Common myeloid progenitor, CD34-positive (primary cell): ENCODE measurements around the gene ZNF665.
"Not testable (repeated sequence)": the region's sequence is repeated elsewhere in the genome, so short reads cannot be mapped to it uniquely, and the experiment has no call there.

ENCODE experiments used
- CTCF ChIA-PET: fragments of 350-600 bp; sonication (Branson Sonifier 250); formaldehyde crosslinking; loops from one replicate; lab custom pipeline; 2021; ENCODE audit warnings: antibody characterized with exemption; lab: Charles Lee
- POLR2A ChIA-PET: fragments of 350-600 bp; sonication (Branson Sonifier 250); formaldehyde crosslinking; loops from one replicate; lab custom pipeline; 2021; ENCODE audit warnings: antibody characterized with exemption; lab: Charles Lee
- DNase-seq, 3 donors: peaks; one replicate each; pipeline versions ENCODE4 v3.0.0 to v3.0.0-alpha.2; 2013
- H3K27ac ChIP-seq, 2 experiments: 1 replicate in 1 of 2; 2 replicates in 1 of 2; pipeline ENCODE4 v1.7.0; 2013; ENCODE audit warnings: inconsistent platforms in 2 of 2, low read length in 2 of 2, mild to moderate bottlenecking in 2 of 2, low read depth in 1 of 2, moderate library complexity in 1 of 2; ENCODE audit not compliant: severe bottlenecking in 2 of 2, insufficient read depth in 1 of 2, poor library complexity in 1 of 2
- H3K27me3 ChIP-seq, 5 experiments: replicated peaks in 2 of 5; 1 replicate in 3 of 5; 2 replicates in 2 of 5; pipeline versions ENCODE4 v1.6.1 to v1.7.0; 2013; ENCODE audit warnings: low read length in 4 of 5, mild to moderate bottlenecking in 2 of 5, moderate library complexity in 2 of 5, inconsistent platforms in 1 of 5; ENCODE audit not compliant: insufficient read depth in 5 of 5, control insufficient read depth in 4 of 5
- H3K36me3 ChIP-seq, 4 experiments: 1 replicate in 2 of 4; 2 replicates in 2 of 4; pipeline versions ENCODE4 v1.6.1 to v1.7.0; 2013; ENCODE audit warnings: low read length in 3 of 4, control low read depth in 1 of 4, mild to moderate bottlenecking in 1 of 4; ENCODE audit not compliant: control insufficient read depth in 4 of 4, insufficient read depth in 4 of 4
- H3K4me1 ChIP-seq, 4 experiments: 1 replicate in 3 of 4; 2 replicates in 1 of 4; pipeline versions ENCODE4 v1.6.1 to v1.7.1; 2013; ENCODE audit warnings: low read length in 3 of 4, mild to moderate bottlenecking in 3 of 4, control low read depth in 1 of 4, inconsistent platforms in 1 of 4, moderate library complexity in 1 of 4; ENCODE audit not compliant: control insufficient read depth in 4 of 4, insufficient read depth in 4 of 4; ENCODE audit errors: control extremely low read depth in 1 of 4
- H3K4me3 ChIP-seq, 7 experiments: 1 replicate in 4 of 7; 2 replicates in 3 of 7; pipeline versions ENCODE4 v1.5.1 to v1.7.0; 2013; ENCODE audit warnings: mild to moderate bottlenecking in 7 of 7, low read length in 6 of 7, moderate library complexity in 6 of 7, inconsistent platforms in 2 of 7, low read depth in 2 of 7, control low read depth in 1 of 7; ENCODE audit not compliant: insufficient read depth in 4 of 7, control insufficient read depth in 1 of 7; ENCODE audit errors: extremely low read depth in 1 of 7
- H3K9me3 ChIP-seq, 5 experiments: 1 replicate in 4 of 5; 2 replicates in 1 of 5; pipeline versions ENCODE4 v1.6.1 to v1.7.1; 2013; ENCODE audit warnings: low read length in 4 of 5, mild to moderate bottlenecking in 2 of 5, inconsistent platforms in 1 of 5, low read depth in 1 of 5, moderate library complexity in 1 of 5; ENCODE audit not compliant: control insufficient read depth in 4 of 5, insufficient read depth in 2 of 5; ENCODE audit errors: control extremely low read depth in 1 of 5
- WGBS: methylation state at CpG from one replicate; pipeline ENCODE4 v1.1.5; 2013; ENCODE audit not compliant: insufficient coverage; 5-methylcytosine and 5-hydroxymethylcytosine counted together

The ZNF665 gene

DNA sequence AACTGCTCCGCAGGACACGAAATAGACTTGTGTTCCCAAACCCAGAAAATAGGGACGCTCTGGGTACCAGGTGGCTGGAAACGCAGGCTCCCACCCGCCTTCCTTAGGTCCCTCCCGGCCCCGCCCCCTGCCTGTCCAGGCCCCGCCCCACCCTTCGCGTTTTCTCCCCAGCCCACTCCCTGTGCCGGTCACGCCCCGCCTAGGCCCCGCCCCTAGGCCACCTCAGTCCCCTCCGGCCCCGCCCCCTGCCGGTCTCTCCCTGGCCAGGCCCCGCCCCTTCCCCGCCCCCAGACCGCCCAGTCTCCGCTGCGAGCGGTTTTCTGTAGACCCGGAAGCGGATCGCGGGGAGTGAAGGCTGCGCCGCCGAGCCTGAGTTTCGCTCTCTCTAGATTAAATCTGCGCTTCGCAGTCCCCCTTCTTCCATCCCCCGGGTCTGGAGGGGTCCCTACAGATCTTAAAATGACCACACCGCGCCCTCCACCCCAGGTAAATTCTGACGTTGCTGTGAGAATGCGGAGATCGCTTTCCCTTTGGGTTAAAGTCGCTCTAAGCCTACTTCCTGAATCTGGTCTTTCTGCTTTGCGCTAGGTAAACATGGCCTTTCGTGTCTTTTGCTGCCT, 3.7 kb upstream of the ZNF665 start:
- POLR2A ChIA-PET = no interaction called here
- Histone ChIP-seq H3K27ac (peak overlapping the region; percentile 81 to 94), H3K36me3 (peaks cover 0 to 22% (median 9%) of the 10 kb centered on the region in 4 experiments), H3K4me1 (peaks cover 3 to 33% (median 13%) of the 10 kb centered on the region in 4 experiments), H3K9me3 (peaks cover 0 to 43% (median 23%) of the 10 kb centered on the region in 5 experiments), H3K4me3 (peak overlapping the region; percentile 86 to 98 (median 95)), H3K27me3 (no peaks in the 10 kb centered on the region)
- 3% methylated on average over 19 of the region's 42 CpGs for WGBS
- peak; percentile 90 to 96 (median 95) for DNase-seq
- CTCF ChIA-PET = no interaction called here

DNA sequence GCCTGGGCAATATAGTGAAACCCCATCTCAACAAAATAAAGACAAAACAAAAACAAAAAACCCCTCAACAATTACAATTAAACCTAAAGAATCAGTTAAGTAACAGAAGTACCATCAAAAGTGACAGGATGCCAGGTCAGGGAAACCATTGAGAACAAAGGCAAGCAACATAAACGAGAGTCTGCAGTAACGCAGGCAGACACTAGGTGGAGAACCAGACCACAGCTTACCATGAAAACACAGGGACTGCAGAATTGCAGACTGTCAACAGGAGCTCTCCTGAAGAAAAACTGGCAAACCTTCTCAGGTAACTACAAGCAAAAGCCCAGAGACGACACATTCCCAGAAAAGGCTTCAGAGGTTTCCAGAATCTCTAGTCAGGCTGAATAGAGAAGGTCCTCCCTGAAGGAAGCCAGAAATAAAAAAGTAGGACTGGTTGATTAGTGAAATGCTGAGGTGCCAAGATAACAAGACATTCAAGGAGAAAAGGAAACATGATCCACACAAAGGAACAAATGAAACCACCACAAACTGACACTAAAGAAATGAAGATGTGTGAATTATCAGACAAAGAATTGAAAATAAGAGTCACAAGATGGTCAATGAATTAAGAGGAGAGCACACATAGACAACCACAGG, 2.2 kb upstream of the ZNF665 start:
- POLR2A ChIA-PET = no interaction called here
- Histone ChIP-seq H3K4me1 (peaks cover 3 to 34% (median 13%) of the 10 kb centered on the region in 4 experiments), H3K27ac (no peak overlapping the region), H3K36me3 (peaks cover 0 to 17% (median 11%) of the 10 kb centered on the region in 4 experiments), H3K9me3 (peaks cover 0 to 40% (median 13%) of the 10 kb centered on the region in 5 experiments), H3K27me3 (no peaks in the 10 kb centered on the region), H3K4me3 (peak overlapping the region in 1 of 7 experiments; percentile 1)
- DNase-seq = peak; percentile 84 to 92 (median 90)
- 0% methylated on average over 3 of the region's 3 CpGs for WGBS
- CTCF ChIA-PET = interaction anchor here (0.6 to 2.0 kb wide), 6 partner anchors 10 to 321 kb away, joined by 3 to 5 read pairs (median 3); no protein-coding TSS in a partner anchor

DNA sequence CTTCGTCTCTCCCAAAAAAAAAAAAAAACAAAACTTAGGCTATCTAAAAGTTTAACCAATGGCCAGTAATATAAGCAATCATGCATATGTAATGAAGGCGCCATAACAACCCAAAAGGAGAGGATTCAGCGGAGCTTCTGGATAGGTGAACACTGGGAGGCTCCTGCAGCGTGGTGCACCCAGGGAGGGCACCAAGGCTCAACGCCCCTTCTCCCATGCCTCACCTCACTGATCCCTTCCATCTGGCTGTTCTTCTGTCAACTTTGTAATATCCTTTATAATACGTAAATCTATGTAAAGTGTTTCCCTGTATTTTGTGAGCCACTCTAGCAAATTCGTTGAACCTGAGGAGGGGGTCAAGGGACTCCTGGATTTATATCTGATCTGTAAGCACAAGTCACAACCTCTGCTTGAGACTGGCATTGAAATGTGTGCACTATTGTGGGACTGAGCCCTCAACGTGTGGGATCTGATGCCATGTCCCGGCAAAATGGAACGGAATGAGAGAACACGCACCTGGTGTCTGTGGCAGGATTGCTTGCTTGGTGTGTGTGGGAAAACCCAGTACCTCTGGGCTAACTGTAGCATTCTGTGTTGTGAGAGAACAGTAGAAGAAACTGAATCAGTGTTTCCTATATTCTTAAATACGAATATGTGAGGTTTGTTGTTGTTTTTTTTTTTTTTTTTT, 521 bp upstream of the ZNF665 start:
- H3K36me3 ChIP-seq = peaks cover 0 to 11% (median 7%) of the 10 kb centered on the region in 4 experiments
- H3K4me1 ChIP-seq = peaks cover 3 to 34% (median 13%) of the 10 kb centered on the region in 4 experiments
- DNase-seq = no peak
- H3K4me3 ChIP-seq = peak overlapping the region in 6 of 7 experiments; percentile 53 to 92 (median 89)
- WGBS = 75% methylated on average over 7 of the region's 12 CpGs
- no peak overlapping the region for H3K27ac ChIP-seq
- ChIA-PET CTCF (interaction anchor here (0.6 to 2.0 kb wide), 3 partner anchors 13 to 396 kb away, joined by 3 to 5 read pairs (median 3); no protein-coding TSS in a partner anchor), POLR2A (no interaction called here)
- H3K9me3 ChIP-seq = peaks cover 0 to 34% (median 0%) of the 10 kb centered on the region in 5 experiments
- no peaks in the 10 kb centered on the region for H3K27me3 ChIP-seq

DNA sequence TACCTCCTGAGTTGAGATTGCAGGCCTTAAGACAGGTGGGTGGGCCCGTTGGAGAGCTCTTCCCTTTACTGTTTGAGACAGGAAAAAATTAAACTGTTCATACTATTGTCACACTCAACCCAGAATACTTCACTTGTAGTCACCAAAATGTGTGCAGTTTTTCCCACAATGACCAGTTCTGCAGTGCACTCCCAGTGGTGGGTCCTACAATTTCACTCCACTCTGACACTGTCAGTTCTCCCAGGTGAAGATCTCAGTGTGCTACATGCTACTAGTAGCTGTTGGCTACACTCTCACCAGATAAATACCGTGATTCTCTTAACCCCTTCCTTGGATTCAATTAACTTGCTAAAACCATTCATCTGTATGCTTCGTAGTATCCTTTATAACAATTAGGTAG, 2.9 kb downstream of the ZNF665 start:
- no peak for DNase-seq
- no peak overlapping the region for H3K4me3 ChIP-seq
- ChIA-PET POLR2A (no interaction called here), CTCF (no interaction called here)
- peaks cover 0 to 11% (median 7%) of the 10 kb centered on the region in 4 experiments for H3K36me3 ChIP-seq
- H3K27ac ChIP-seq = no peak overlapping the region
- H3K27me3 ChIP-seq = no peaks in the 10 kb centered on the region
- peaks cover 0 to 24% (median 0%) of the 10 kb centered on the region in 5 experiments for H3K9me3 ChIP-seq
- peaks cover 2 to 17% (median 9%) of the 10 kb centered on the region in 4 experiments for H3K4me1 ChIP-seq
- 100% methylated on average over 2 of the region's 3 CpGs for WGBS

DNA sequence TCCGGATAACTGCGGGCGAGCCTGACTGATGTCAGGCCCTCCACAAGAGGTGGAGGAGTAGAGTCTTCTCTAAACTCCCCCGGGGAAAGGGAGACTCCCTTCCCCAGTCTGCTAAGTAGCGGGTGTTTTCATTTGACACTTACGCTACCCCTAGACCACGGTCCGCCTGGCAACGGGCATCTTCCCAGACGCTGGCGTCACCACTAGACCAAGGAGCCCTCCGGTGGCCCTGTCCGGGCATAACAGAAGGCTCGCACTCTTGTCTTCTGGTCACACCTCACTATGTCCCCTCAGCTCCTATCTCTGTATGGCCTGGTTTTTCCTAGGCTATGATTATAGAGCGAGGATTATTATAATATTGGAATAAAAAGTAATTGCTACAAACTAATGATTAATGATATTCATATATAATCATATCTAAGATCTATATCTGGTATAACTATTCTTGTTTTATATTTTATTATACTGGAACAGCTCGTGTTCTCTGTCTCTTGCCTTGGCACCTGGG, 3.4 kb downstream of the ZNF665 start:
- peak in 2 of 3 donors; percentile 13 to 18 for DNase-seq
- H3K4me3 ChIP-seq, H3K27ac ChIP-seq, H3K27me3 ChIP-seq, CTCF ChIA-PET, POLR2A ChIA-PET: not testable (repeated sequence)
- Histone ChIP-seq H3K9me3 (peaks cover 0 to 24% (median 0%) of the 10 kb centered on the region in 5 experiments), H3K4me1 (peaks cover 2 to 16% (median 9%) of the 10 kb centered on the region in 4 experiments), H3K36me3 (peaks cover 0 to 11% (median 8%) of the 10 kb centered on the region in 4 experiments)
- WGBS = 98% methylated on average over 8 of the region's 16 CpGs

DNA sequence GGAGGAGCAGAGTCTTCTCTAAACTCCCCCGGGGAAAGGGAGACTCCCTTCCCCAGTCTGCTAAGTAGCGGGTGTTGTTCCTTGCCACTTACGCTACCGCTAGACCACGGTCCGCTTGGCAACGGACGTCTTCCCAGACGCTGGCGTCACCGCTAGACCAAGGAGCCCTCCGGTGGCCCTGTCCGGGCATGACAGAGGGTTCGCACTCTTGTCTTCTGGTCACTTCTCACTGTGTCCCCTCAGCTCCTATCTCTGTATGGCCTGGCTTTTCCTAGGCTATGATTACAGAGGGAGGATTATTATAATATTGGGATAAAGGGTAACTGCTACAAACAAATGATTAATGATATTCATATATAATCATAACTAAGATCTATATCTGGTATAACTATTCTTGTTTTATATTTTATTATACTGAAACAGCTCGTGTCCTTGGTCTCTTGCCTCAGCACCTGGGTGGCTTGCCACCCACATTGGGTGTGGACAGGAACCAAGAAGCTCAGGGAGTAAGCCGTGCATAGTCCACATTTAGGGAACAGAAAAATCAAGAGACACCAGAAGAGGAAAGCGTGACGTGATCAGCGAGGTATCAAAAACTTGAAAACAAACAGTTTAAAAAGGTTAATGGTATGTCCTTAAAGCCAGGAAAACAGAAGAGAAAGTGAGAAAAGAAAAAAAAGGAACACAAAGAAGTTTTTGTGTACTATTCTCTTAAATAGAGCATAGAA, 7.8 kb downstream of the ZNF665 start:
- peaks cover 0 to 39% (median 25%) of the 10 kb centered on the region in 4 experiments for H3K36me3 ChIP-seq
- H3K4me1 ChIP-seq, DNase-seq, H3K27ac ChIP-seq, H3K4me3 ChIP-seq, CTCF ChIA-PET, H3K27me3 ChIP-seq, POLR2A ChIA-PET: not testable (repeated sequence)
- 95% methylated on average over 4 of the region's 19 CpGs for WGBS
- peaks cover 0 to 20% (median 13%) of the 10 kb centered on the region in 5 experiments for H3K9me3 ChIP-seq
